Fibroblast of lung (primary cell): ENCODE data around the gene NGDN. TPM values are rescaled to one million over a fixed set of nuclear protein-coding genes. Genes with fewer than 3 reads are reported as not detected.

Source experiments
- DNase-seq, 2 donors: peaks; one replicate each; pipeline versions ENCODE4 v3.0.0 to v3.0.0-alpha.2; 2010; ENCODE audit warnings: low read depth in 2 of 2
- H2AFZ ChIP-seq: 2 replicates; pipeline ENCODE4 v1.5.1; 2012; ENCODE audit warnings: low read length, control low read depth, inconsistent platforms
- H3K27ac ChIP-seq: 2 replicates; pipeline ENCODE4 v1.5.1; 2011; ENCODE audit warnings: low read length, control low read depth; ENCODE audit not compliant: insufficient read depth
- H3K27me3 ChIP-seq: 2 replicates; pipeline ENCODE4 v1.5.1; 2011; ENCODE audit warnings: mild to moderate bottlenecking, low read length; ENCODE audit not compliant: control insufficient read depth, insufficient read depth
- H3K36me3 ChIP-seq: 2 replicates; pipeline ENCODE4 v1.5.1; 2011; ENCODE audit warnings: low read length; ENCODE audit not compliant: control insufficient read depth, insufficient read depth
- H3K4me1 ChIP-seq: 2 replicates; pipeline ENCODE4 v1.5.1; 2011; ENCODE audit warnings: low read length; ENCODE audit not compliant: control insufficient read depth, insufficient read depth; ENCODE audit errors: extremely low read depth
- H3K4me2 ChIP-seq: 2 replicates; pipeline ENCODE4 v1.5.1; 2011; ENCODE audit warnings: low read length, control low read depth; ENCODE audit not compliant: insufficient read depth; ENCODE audit errors: extremely low read depth
- H3K4me3 ChIP-seq, 4 experiments: fragments of 200-600 bp in 1 of 4; sonication (generic) in 1 of 4; replicated peaks in 1 of 4; 2 replicates each; pipeline ENCODE4 v1.5.1; 2011 to 2016; ENCODE audit warnings: low read length in 4 of 4, low read depth in 3 of 4, mild to moderate bottlenecking in 3 of 4, control low read depth in 2 of 4, inconsistent platforms in 1 of 4, mixed read lengths in 1 of 4; ENCODE audit not compliant: insufficient read depth in 1 of 4; ENCODE audit errors: control extremely low read depth in 1 of 4
- H3K79me2 ChIP-seq: 2 replicates; pipeline ENCODE4 v1.5.1; 2012; ENCODE audit warnings: mild to moderate bottlenecking, low read length, inconsistent platforms; ENCODE audit not compliant: control insufficient read depth, insufficient read depth
- H3K9ac ChIP-seq: 2 replicates; pipeline ENCODE4 v1.5.1; 2011; ENCODE audit warnings: mild to moderate bottlenecking, low read length, control low read depth; ENCODE audit not compliant: insufficient read depth
- H3K9me3 ChIP-seq: 2 replicates; pipeline ENCODE4 v1.5.1; 2012; ENCODE audit warnings: low read depth, low read length; ENCODE audit not compliant: control insufficient read depth, insufficient read depth
- H4K20me1 ChIP-seq: 2 replicates; pipeline ENCODE4 v1.5.1; 2011; ENCODE audit warnings: low read length; ENCODE audit not compliant: control insufficient read depth, insufficient read depth; ENCODE audit errors: extremely low read depth
- CTCF ChIP-seq, 2 donors: IDR thresholded peaks in 1 of 2; conservative IDR thresholded peaks in 1 of 2; 1 replicate in 1 of 2; 2 replicates in 1 of 2; pipeline ENCODE4 v1.5.1; 2011 to 2012; ENCODE audit warnings: low read length in 2 of 2, control low read depth in 1 of 2, inconsistent platforms in 1 of 2, low read depth in 1 of 2, mild to moderate bottlenecking in 1 of 2
- EZH2 ChIP-seq: IDR thresholded peaks from 2 replicates; pipeline ENCODE4 v1.5.1; 2012; ENCODE audit warnings: low read length, control low read depth, mild to moderate bottlenecking; ENCODE audit errors: missing control alignments
- polyA plus RNA-seq, 2 donors: library from polyadenylated mRNA; depleted of rRNA in 1 of 2; stranded (reverse) in 1 of 2; unstranded in 1 of 2; fragments of >200 nt; gene quantifications; 2 replicates each; pipeline ENCODE4 v1.2.1, GENCODE V29; 2011 to 2012; ENCODE audit warnings: missing spikeins in 1 of 2
- total RNA-seq: library from RNA; depleted of rRNA; stranded (reverse); fragments of >200 nt; gene quantifications from 2 replicates; pipeline ENCODE4 v1.2.1, GENCODE V29; 2014

NGDN gene
- total and polyA plus RNA-seq, 2 donors (not counting 1 experiment from before 2014, with no cell fraction given), result 39.5 to 46.9 TPM

- no peaks in the 10 kb centered on the region for H3K36me3 ChIP-seq
- H3K4me2 ChIP-seq, result no peak overlapping the region
- no peaks in the 10 kb centered on the region for H3K9me3 ChIP-seq
- no peak overlapping the region for H3K9ac ChIP-seq
- no peak overlapping the region for H3K4me3 ChIP-seq
- no peaks in the 10 kb centered on the region for H3K79me2 ChIP-seq
- TF ChIP-seq CTCF (conservative IDR thresholded peaks at IDR 0.05 in 1 of 2, IDR thresholded peaks at IDR 0.05 in 1 of 2; ENCODE audit: low read depth in 1 of 2, low read length in 2 of 2), result no peak
- TF ChIP-seq EZH2, result no peak
- no peak overlapping the region for H2AFZ ChIP-seq
- peak in 1 of 2 donors; percentile 53 for DNase-seq
- H3K27ac ChIP-seq, result no peak overlapping the region
- no peaks in the 10 kb centered on the region for H4K20me1 ChIP-seq
- H3K4me1 ChIP-seq, result no peaks in the 10 kb centered on the region
- no peaks in the 10 kb centered on the region for H3K27me3 ChIP-seq
Measured at GRCh38 chr14:23494223-23494622, 24.7 kb downstream of the NGDN start.

- Histone ChIP-seq H3K4me2 (no peak overlapping the region), H2AFZ (no peak overlapping the region), H4K20me1 (no peaks in the 10 kb centered on the region), H3K27ac (no peak overlapping the region), H3K4me3 (peak overlapping the region in 1 of 4 experiments; percentile 20), H3K79me2 (no peaks in the 10 kb centered on the region), H3K27me3 (no peaks in the 10 kb centered on the region), H3K4me1 (no peaks in the 10 kb centered on the region), H3K36me3 (no peaks in the 10 kb centered on the region), H3K9ac (no peak overlapping the region), H3K9me3 (no peaks in the 10 kb centered on the region)
- DNase-seq, result peak in 1 of 2 donors; percentile 7
- TF ChIP-seq EZH2 (no peak), CTCF (conservative IDR thresholded peaks at IDR 0.05 in 1 of 2, IDR thresholded peaks at IDR 0.05 in 1 of 2; ENCODE audit: low read depth in 1 of 2, low read length in 2 of 2) (no peak)
Measured at GRCh38 chr14:23512156-23512555, 42.7 kb downstream of the NGDN start.

- H3K4me3 ChIP-seq, result no peak overlapping the region
- no peaks in the 10 kb centered on the region for H3K9me3 ChIP-seq
- H2AFZ ChIP-seq, result no peak overlapping the region
- H3K4me1 ChIP-seq, result no peaks in the 10 kb centered on the region
- no peaks in the 10 kb centered on the region for H3K79me2 ChIP-seq
- TF ChIP-seq EZH2 (no peak), CTCF (conservative IDR thresholded peaks at IDR 0.05 in 1 of 2, IDR thresholded peaks at IDR 0.05 in 1 of 2; ENCODE audit: low read depth in 1 of 2, low read length in 2 of 2) (no peak)
- no peaks in the 10 kb centered on the region for H4K20me1 ChIP-seq
- H3K27ac ChIP-seq, result no peak overlapping the region
- DNase-seq, result no peak
- no peaks in the 10 kb centered on the region for H3K36me3 ChIP-seq
- H3K9ac ChIP-seq, result no peak overlapping the region
- H3K4me2 ChIP-seq, result no peak overlapping the region
- no peaks in the 10 kb centered on the region for H3K27me3 ChIP-seq
Measured at GRCh38 chr14:23513005-23513817, 43.7 kb downstream of the NGDN start.
